NCI-H1694 (cell line): ENCODE results near the gene SENP6.
"Not testable (repeated sequence)": the region's sequence is repeated elsewhere in the genome, so short reads cannot be mapped to it uniquely, and the experiment has no call there.

ENCODE experiments used
- DNase-seq: peaks from one replicate; lab custom pipeline; 2025; lab: John Stamatoyannopoulos, UW

Gene SENP6, protein sequence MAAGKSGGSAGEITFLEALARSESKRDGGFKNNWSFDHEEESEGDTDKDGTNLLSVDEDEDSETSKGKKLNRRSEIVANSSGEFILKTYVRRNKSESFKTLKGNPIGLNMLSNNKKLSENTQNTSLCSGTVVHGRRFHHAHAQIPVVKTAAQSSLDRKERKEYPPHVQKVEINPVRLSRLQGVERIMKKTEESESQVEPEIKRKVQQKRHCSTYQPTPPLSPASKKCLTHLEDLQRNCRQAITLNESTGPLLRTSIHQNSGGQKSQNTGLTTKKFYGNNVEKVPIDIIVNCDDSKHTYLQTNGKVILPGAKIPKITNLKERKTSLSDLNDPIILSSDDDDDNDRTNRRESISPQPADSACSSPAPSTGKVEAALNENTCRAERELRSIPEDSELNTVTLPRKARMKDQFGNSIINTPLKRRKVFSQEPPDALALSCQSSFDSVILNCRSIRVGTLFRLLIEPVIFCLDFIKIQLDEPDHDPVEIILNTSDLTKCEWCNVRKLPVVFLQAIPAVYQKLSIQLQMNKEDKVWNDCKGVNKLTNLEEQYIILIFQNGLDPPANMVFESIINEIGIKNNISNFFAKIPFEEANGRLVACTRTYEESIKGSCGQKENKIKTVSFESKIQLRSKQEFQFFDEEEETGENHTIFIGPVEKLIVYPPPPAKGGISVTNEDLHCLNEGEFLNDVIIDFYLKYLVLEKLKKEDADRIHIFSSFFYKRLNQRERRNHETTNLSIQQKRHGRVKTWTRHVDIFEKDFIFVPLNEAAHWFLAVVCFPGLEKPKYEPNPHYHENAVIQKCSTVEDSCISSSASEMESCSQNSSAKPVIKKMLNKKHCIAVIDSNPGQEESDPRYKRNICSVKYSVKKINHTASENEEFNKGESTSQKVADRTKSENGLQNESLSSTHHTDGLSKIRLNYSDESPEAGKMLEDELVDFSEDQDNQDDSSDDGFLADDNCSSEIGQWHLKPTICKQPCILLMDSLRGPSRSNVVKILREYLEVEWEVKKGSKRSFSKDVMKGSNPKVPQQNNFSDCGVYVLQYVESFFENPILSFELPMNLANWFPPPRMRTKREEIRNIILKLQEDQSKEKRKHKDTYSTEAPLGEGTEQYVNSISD

DNA sequence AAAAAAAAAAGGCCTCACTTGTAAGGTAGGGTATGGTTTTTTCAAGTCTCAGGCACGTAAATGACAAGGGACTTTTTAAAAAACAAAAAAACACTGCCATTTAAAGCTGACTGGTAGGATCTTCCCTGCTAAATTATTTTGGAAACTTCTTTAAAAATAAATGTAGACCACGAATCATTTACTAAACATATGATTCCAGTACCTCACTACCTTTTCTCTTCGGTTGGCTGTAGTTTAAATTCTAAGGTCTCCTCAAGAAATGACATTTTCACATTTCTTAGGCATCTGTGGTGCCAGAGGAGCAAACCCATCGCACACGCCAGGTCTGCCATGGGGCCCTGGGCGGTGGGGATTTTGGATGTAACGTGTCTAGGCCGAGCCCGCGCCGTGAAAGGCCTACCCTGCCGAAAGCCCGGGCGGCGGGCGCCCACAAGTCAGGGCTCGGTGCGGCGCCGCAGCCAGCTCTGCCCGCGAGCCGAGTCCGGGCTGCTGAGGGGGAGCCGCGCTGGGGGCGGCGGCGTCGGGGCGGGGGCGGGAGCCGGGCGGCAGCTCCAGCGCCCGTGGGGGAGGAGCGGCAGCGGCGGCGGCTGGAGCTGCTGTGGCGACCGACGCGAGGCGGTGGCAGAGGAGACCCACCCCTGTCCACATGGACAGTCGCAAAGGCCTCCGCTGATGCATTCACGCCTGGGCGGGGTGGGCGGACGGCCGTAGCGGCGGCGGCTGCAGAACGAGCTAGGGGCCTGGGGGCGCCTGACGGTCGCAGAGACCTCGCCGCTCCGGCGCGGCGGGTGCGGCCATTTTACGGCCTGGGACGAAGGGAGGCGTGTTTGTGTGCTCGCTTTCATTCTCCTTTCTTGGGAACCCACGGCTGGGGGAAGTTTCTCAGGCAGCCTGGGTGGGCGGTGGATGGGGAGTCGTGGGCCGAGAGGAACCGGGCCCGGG, at the start of gene SENP6:
TSS of gene SENP6 (plus strand) at position 577 of the 942 bp plus-strand sequence. CDS start 645 bp downstream, outside the sequence.
- DNase-seq, result peak; percentile 21

DNA sequence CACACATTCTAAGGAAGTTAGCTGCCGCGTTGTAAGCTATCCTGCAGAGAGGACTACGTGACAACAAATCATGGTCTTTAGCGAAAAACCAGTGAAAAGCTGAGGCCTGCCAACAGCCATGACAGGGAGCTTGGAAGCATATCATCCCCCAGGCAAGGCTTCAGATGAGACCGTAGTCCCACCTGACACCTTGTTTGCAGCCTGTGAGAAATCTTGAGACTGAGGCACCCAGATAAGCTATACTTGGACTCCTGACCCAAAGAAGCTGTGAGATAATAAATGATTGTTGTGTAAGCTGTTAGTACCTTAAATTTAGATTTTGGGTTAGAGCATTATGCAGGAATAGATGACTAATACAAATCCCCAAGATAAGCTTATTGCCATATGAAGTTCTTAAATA, 45.4 kb upstream of the SENP6 start:
- no peak for DNase-seq

DNA sequence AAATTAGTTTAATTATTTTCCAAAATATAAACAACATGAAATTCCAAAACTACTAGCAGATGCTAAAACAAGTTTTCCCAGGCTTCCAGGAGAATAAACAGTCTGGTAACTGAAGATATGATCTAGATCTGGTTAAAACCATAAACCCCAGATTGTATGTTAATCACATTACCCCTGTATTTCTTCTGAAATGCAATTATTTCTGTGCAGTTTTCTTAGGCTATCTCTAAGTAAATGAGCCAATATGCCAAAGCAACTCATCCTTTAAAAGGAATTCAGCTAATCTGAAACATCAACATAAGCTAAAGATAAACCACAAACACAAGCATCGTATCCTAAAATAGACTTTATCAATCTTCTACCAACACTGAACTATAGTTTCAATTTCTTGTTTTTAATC, 44.6 kb upstream of the SENP6 start:
- DNase-seq, result no peak

DNA sequence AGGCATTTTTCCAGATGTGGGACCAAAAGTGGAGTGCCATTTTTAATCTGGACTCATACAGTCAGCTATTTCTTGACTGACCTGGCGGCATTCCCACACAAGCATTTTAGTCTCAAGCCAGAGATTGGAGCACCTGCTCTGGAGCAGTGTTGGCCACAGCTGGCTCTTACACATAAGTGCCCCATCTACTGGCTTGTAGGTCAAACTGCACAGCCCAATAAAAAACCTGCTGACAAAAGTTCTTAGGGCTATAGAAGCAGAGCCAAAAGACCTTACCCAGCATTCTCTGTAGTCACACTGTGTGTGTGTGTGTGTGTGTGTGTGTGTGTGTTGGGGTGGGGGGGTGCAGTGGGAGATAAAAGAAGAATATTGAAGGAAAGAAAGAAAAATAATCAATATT, 38.6 kb upstream of the SENP6 start:
- DNase-seq, result no peak

DNA sequence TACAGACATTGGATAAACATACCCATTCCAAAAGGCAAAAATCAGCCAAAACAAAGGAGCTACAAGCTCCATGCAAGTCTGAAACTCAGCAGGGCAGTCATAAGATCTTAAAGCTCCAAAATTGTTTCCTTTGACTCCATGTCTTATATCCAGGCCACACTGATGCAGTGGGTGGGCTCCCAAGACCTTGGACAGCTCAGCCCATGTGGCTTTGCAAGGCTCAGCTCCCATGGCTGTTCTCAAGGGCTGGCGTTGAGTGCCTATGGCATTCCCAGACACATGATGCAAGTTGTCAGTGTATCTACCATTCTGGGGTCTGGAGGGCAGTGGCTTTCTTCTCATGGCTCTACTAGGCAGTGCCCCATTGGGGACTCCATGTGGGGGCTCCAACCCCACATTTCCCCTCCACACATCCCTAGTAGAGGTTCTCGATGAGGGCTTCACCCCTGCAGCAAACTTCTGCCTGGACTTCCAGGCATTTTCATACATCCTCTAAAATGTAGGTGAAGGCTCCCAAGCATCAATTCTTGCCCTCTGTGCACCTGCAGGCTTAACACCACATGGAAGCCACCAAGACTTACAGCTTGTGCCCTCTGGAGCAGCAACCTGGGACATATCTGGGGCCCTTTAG, 35.4 kb upstream of the SENP6 start:
- no peak for DNase-seq

DNA sequence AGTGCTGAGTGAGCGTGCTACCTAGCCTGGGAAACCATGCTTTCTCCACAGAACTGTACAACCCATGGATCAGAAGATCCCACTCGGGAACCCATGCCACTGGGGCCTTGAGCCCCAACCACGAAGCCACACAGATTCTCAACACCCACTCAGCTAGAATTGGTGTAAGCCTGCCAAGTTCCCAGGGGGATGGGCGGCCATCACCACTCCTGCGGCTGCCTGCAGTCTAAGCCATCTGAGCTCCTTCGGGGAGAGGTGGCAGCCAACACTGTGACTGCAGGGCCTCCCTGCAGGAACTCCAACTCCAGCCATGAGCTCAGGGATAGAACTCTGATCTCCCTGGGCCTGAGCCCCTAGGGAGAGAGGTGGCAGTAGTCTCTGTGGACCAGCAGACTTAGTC, 33.6 kb upstream of the SENP6 start:
- DNase-seq, result no peak

DNA sequence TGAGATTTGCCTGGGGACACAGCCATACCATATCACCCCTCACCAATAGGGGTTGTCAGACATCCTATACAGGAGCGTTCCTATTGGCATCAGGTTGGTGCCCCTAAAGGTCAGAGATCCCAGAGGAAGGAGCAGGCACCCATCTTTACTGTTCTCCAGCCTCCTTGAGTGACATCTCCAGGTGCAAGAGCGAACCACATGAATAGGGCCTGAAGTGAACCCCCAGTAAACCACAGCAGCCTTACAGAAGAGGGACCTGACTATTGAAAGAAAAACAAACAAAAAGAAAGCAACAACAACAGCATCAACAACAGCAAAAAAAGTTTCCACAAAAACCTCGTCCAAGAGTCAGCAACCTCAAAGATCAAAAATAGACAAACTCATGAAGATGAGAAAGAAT, 32.7 kb upstream of the SENP6 start:
- no peak for DNase-seq

DNA sequence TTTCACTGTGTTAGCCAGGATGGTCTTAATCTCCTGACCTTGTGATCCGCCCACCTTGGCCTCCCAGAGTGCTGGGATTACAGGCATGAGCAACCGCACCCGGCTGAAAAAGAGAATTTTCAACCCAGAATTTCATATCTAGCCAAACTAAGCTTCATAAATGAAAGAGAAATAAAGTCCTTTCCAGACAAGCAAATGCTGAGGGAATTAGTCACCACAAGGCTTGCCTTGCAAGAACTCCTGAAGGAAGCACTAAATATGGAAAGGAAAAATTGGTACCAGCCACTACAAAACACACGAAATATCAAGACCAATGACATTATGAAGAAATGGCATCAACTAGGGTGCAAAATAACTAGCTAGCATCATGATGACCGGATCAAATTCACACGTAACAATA, 31.0 kb upstream of the SENP6 start:
- DNase-seq, result not testable (repeated sequence)

DNA sequence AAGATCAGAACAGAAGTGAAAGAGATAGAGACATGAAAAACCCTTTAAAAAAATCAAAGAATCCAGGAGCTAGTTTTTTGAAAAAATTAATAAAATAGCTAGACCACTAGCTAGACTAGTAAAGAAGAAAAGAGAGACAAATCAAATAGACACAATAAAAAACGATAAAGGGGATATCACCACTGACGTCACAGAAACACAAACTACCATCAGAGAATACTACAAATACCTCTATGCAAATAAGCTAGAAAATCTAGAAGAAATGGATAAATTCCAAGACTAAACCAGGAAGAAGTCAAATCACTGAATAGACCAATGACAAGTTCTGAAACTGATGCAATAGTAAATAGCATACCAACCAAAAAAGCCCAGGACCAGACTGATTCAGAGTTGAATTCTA, 29.6 kb upstream of the SENP6 start:
- no peak for DNase-seq

DNA sequence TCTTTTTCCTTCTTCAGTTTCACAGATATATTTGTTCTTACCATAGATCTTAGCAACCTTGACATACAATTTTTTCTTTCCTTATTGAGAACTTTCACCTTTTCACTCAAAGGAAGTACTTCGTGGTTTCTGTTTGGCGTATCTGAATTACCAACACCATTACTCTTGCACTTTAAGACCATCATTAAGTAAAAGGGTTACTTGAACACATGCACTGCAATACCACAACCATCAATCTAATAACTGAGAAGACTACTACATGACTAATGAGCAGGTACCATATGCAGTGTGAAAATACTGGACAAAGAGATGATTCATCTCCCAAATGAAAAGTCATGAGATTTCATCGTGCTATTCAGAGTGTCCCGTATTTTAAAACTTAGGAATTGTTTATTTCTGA, 21.7 kb upstream of the SENP6 start:
- no peak for DNase-seq

DNA sequence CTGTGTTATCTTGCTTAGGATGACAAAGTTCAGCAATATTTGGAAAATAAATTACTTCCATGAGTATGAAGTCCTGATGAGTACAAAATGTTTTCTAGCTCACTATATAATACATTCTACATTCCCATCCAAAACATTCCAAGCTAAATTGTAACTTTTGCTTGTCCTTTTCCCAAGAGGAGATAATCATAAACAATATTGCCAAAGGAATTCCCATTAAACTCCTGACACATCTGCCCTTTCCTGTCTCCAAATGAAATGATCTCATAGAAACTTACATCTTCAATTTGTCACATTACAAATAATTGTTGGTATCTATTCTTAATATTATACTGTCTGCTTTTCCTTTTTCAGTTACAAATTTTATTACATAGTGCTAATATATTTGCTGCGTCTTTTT, 20.4 kb upstream of the SENP6 start:
- DNase-seq, result no peak

DNA sequence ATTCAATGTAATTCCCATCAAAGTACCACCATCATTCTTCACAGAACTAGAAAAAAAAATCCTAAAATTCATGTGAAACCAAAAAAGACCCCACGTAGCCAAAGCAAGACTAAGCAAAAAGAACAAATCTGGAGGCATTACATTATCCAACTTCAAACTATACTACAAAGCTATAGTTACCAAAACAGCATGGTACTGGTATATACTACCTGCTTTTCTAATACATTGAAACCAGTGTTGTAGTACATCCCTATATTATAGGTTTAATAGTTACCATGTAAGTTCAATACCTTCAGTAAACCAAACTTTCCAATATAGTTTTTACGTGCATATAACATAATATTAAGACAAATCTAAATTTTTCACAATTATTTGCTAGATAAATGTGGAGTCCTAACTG, 17.1 kb upstream of the SENP6 start:
- DNase-seq, result not testable (repeated sequence)

DNA sequence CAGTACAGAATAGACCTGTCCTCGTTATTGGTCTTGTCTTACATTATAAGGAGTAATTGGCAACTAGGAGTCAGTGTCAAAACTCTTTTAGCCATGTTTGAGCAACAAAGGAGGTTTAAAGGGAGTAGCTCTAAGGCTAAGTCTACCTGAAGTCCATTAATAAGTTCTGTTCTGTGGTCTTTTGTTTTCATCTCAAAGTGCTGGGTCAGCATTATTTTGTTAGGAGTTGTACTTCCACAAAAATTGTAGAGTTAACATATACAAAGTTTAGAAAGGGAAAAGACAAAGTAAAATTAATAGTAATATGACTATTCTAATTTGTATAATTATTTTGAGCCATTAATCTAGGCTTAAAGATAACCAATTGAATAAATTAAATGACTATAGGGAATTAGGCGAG, 12.7 kb upstream of the SENP6 start:
- DNase-seq, result no peak

DNA sequence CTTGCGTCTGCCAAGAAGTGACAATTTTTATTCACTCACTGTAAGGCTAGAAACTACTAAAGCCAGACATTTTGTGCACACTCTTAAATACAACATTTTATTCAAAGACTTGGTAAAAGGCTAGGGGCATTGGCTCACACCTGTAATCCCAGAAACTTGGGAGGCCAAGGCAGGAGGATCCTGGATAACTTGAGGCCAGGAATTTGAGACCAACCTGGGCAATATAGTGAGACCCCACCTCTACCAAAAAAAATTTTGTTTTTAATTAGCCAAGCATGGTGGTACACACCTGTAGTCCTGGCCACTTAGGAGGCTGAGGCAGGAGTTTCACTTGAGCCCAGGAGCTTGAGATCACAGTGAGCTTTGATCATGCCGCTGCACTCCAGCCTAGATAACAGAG, 11.3 kb upstream of the SENP6 start:
- no peak for DNase-seq

DNA sequence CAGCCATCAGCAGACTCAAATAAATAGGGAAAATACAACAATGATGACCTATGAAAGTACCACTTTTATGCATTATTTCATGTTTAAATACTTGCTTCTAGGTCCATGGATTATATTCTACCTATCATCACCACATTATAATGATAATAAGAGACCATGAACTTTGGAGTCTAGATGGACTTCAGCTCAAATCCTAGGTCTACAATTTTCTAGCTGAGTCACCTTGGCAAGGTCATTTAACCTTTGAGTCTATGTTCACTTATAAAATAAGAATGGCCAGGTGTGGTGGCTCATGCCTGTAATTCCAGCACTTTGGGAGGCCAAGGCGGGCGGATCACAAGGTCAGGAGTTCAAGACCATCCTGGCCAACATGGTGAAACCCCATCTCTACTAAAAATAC, 5.3 kb upstream of the SENP6 start:
- DNase-seq, result not testable (repeated sequence)

DNA sequence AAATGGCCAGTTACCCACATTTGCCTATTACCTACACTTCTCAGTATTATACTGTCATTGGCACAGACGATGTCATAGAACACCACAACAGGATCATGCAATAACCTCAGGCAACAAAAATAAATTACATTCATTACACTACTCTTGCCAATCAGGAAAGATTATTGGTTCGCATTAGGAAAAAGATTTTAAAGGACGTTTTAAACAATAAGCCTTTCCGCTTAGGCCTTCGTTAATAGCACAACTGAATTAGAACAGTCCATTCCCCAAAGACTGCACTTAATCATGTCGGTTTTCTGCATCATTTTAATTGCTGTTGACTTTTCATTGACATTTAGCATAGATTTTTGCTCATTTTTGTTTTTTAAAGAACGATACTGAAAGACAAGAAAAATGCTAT, 912 bp upstream of the SENP6 start:
- DNase-seq, result no peak

DNA sequence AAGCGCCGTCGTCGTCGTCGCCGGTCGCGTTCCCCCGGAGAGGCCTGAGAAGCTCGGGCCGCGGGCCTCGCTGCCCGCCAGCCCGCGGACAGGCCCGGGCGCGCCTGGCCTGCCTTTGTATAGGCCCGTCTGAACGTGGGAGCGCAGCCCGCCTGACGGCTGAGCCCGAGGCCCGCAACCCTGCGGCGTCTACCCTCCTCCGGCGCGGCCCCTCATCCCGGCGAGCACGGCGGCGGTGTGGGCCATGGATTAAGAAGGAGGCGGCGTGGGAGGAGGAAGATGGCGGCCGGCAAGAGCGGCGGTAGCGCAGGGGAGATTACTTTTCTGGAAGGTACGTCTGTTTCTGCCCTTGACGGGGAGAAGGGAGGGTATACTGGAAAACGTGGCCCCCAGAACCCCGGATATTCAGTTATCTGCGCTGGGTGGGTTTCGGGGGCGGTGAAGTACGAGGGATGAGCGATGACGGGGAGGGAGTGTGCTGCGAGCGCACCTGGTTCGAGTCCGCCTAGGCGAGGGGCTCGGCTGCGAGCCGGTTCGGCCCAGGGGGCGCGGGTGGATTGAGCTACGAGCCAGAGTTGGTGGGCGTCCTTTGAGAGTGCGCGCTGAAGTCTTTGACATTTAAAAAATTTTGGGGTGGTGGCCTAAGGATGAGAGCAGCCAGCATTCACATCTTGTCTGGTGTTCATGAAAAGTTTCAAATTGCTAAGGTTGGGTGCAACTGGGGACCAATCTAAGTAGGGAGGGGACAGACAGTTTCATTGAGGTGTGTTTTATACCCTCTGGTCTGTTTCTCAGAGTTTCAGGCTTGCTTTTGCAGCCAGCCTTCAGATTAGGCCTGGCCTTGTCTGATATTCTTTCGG, 796 bp downstream of the SENP6 start:
- DNase-seq, result no peak

DNA sequence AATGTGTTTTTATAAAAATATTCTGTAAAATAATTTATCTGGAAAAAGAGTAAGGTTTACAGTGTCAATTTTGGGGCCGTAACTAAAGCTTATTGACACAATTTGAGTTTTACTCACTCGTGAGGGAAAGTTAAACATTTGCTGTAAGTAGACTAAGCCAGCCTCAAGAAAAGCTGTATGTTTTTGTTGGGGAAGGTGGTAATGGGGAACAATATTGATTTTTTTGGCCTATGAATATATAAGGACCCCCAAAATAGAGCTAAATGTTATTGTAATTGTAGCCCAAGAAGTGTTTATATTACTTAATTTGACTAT, 1.4 kb downstream of the SENP6 start:
- DNase-seq, result no peak

DNA sequence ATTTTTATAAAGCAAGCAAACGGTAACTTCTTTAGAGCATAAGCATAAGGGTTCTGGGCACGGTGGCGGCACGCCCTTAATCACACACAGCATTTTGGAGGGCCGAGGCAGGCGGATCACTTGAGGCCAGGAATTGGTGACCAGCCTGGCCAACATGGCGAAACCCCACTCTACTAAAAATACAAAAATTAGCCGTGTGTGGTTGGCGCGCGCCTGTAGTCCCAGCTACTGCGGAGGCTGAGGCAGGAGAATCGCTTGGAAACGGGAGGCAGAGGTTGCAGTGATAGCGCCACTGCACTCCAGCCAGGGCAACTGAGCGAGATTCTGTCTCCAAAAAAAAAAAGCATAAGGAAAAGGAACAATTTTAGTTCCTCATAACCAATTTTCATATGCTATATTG, 2.6 kb downstream of the SENP6 start:
- DNase-seq, result no peak

DNA sequence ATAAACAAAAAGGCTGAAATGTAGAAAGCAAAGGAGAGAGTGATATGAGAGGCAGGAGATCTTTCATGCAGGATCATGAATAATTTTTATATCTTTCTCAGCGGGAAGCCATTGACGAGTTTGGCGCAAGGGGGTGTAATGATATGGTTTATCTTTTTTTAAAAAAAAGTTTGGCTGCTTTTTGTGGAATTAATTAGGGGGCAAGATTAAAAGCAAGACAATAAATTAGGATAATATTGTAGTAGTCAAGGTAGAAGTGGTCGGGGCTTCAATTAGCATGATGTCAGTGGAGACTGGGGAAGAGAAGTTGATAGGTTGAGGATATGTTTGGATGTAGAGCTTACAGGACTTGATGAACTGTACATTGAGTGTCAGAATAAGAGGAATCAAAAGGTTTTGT, 4.0 kb downstream of the SENP6 start:
- no peak for DNase-seq
